IPS-18a (cell line): ENCODE data around the gene PFKL.

ENCODE experiments used
- H3K27ac ChIP-seq: one replicate; pipeline ENCODE4 v1.5.1; 2013; ENCODE audit warnings: low read length
- H3K27me3 ChIP-seq: one replicate; pipeline ENCODE4 v1.6.1; 2013; ENCODE audit warnings: mild to moderate bottlenecking, low read length; ENCODE audit not compliant: control insufficient read depth, insufficient read depth
- H3K36me3 ChIP-seq: one replicate; pipeline ENCODE4 v1.6.1; 2013; ENCODE audit warnings: low read depth, low read length; ENCODE audit not compliant: control insufficient read depth
- H3K4me1 ChIP-seq: one replicate; pipeline ENCODE4 v1.6.1; 2013; ENCODE audit warnings: low read depth, low read length; ENCODE audit not compliant: control insufficient read depth
- H3K4me3 ChIP-seq: one replicate; pipeline ENCODE4 v1.5.1; 2013; ENCODE audit warnings: low read length
- H3K9ac ChIP-seq: one replicate; pipeline ENCODE4 v1.6.1; 2013; ENCODE audit warnings: mild to moderate bottlenecking, low read length, moderate library complexity
- H3K9me3 ChIP-seq: one replicate; pipeline ENCODE4 v1.6.1; 2013; ENCODE audit warnings: low read depth, low read length; ENCODE audit not compliant: control insufficient read depth

The PFKL gene

GRCh38 chr21:44291078-44291935 lies 8.5 kb upstream of the PFKL start:
- Histone ChIP-seq H3K9ac (no peak overlapping the region), H3K27ac (no peak overlapping the region), H3K4me1 (no peaks in the 10 kb centered on the region), H3K36me3 (no peaks in the 10 kb centered on the region), H3K9me3 (no peaks in the 10 kb centered on the region), H3K27me3 (no peaks in the 10 kb centered on the region), H3K4me3 (no peak overlapping the region)

- Histone ChIP-seq H3K27ac (no peak overlapping the region), H3K9ac (no peak overlapping the region), H3K27me3 (no peaks in the 10 kb centered on the region), H3K9me3 (no peaks in the 10 kb centered on the region), H3K4me1 (no peaks in the 10 kb centered on the region), H3K4me3 (no peak overlapping the region), H3K36me3 (no peaks in the 10 kb centered on the region)
These were observed 7.7 kb upstream of the PFKL start for GRCh38 chr21:44291936-44292811.

- Histone ChIP-seq H3K27me3 (peaks cover under 1% of the 10 kb centered on the region), H3K36me3 (no peaks in the 10 kb centered on the region), H3K4me1 (no peaks in the 10 kb centered on the region), H3K4me3 (no peak overlapping the region), H3K9ac (no peak overlapping the region), H3K9me3 (no peaks in the 10 kb centered on the region), H3K27ac (no peak overlapping the region)
These were observed 7.0 kb upstream of the PFKL start for GRCh38 chr21:44292812-44293195.

- Histone ChIP-seq H3K4me3 (no peak overlapping the region), H3K4me1 (no peaks in the 10 kb centered on the region), H3K27ac (no peak overlapping the region), H3K9ac (no peak overlapping the region), H3K9me3 (no peaks in the 10 kb centered on the region), H3K27me3 (peaks cover 10% of the 10 kb centered on the region), H3K36me3 (no peaks in the 10 kb centered on the region)
These were observed 6.2 kb upstream of the PFKL start for GRCh38 chr21:44293551-44294231.

GRCh38 chr21:44294391-44295162 lies 5.3 kb upstream of the PFKL start:
- Histone ChIP-seq H3K9ac (no peak overlapping the region), H3K9me3 (no peaks in the 10 kb centered on the region), H3K4me3 (no peak overlapping the region), H3K27me3 (peaks cover 10% of the 10 kb centered on the region), H3K36me3 (no peaks in the 10 kb centered on the region), H3K27ac (no peak overlapping the region), H3K4me1 (no peaks in the 10 kb centered on the region)

- Histone ChIP-seq H3K4me3 (no peak overlapping the region), H3K9ac (no peak overlapping the region), H3K9me3 (no peaks in the 10 kb centered on the region), H3K27ac (no peak overlapping the region), H3K27me3 (peaks cover 10% of the 10 kb centered on the region), H3K4me1 (no peaks in the 10 kb centered on the region), H3K36me3 (no peaks in the 10 kb centered on the region)
These were observed 4.7 kb upstream of the PFKL start for GRCh38 chr21:44295163-44295573.

GRCh38 chr21:44295646-44296045 lies 4.2 kb upstream of the PFKL start:
- Histone ChIP-seq H3K36me3 (no peaks in the 10 kb centered on the region), H3K27ac (no peak overlapping the region), H3K9me3 (no peaks in the 10 kb centered on the region), H3K9ac (no peak overlapping the region), H3K27me3 (peaks cover 10% of the 10 kb centered on the region), H3K4me3 (no peak overlapping the region), H3K4me1 (no peaks in the 10 kb centered on the region)

- Histone ChIP-seq H3K4me1 (no peaks in the 10 kb centered on the region), H3K27ac (no peak overlapping the region), H3K9ac (no peak overlapping the region), H3K27me3 (peaks cover 10% of the 10 kb centered on the region), H3K36me3 (no peaks in the 10 kb centered on the region), H3K9me3 (no peaks in the 10 kb centered on the region), H3K4me3 (no peak overlapping the region)
These were observed 3.7 kb upstream of the PFKL start for GRCh38 chr21:44296103-44296519.

- Histone ChIP-seq H3K27me3 (peaks cover 10% of the 10 kb centered on the region), H3K27ac (no peak overlapping the region), H3K9me3 (no peaks in the 10 kb centered on the region), H3K36me3 (no peaks in the 10 kb centered on the region), H3K4me3 (no peak overlapping the region), H3K9ac (no peak overlapping the region), H3K4me1 (no peaks in the 10 kb centered on the region)
These were observed 2.9 kb upstream of the PFKL start for GRCh38 chr21:44296916-44297315.

- H3K36me3 ChIP-seq, result no peaks in the 10 kb centered on the region
- H3K4me3 ChIP-seq, result no peak overlapping the region
- no peak overlapping the region for H3K9ac ChIP-seq
- H3K4me1 ChIP-seq, result no peaks in the 10 kb centered on the region
- H3K27me3 ChIP-seq, result peaks cover 10% of the 10 kb centered on the region
- no peak overlapping the region for H3K27ac ChIP-seq
- H3K9me3 ChIP-seq, result no peaks in the 10 kb centered on the region
These were observed 2.1 kb upstream of the PFKL start for GRCh38 chr21:44297525-44298290.
